WTC11 (cell line): ENCODE measurements around the gene FAM20C. TPM values are rescaled to one million over a fixed set of nuclear protein-coding genes. Genes with fewer than 3 reads are reported as not detected.

Experiments
- ATAC-seq: fragments of 200-7000 bp; cut with Tn5 transposase; 2 replicates; pipeline ENCODE4 v1.10.0; 2021; ENCODE audit warnings: mild to moderate bottlenecking, moderate library complexity
- CTCF ChIA-PET: fragments of 300-600 bp; sonication (Branson Sonifier 250); formaldehyde crosslinking; loops from one replicate; lab custom pipeline; 2021; ENCODE audit warnings: antibody characterized with exemption; lab: Charles Lee
- POLR2A ChIA-PET: fragments of 350-600 bp; sonication (Branson Sonifier 250); formaldehyde crosslinking; loops from one replicate; lab custom pipeline; 2021; ENCODE audit warnings: antibody characterized with exemption; lab: Charles Lee
- DNase-seq: peaks from one replicate; pipeline ENCODE4 v3.0.0; 2021; ENCODE audit warnings: low spot score
- H3K27ac Mint-ChIP-seq: 2 replicates; pipeline ENCODE4 v1.8.0; 2021; ENCODE audit warnings: mixed read lengths
- H3K27me3 Mint-ChIP-seq: 2 replicates; pipeline ENCODE4 v1.8.0; 2021; ENCODE audit warnings: low read depth, mild to moderate bottlenecking, moderate library complexity, mixed read lengths
- H3K36me3 Mint-ChIP-seq: 2 replicates; pipeline ENCODE4 v1.8.0; 2021; ENCODE audit warnings: mixed read lengths
- H3K4me1 Mint-ChIP-seq: 2 replicates; pipeline ENCODE4 v1.8.0; 2022; ENCODE audit warnings: mixed read lengths
- H3K4me3 Mint-ChIP-seq: 2 replicates; pipeline ENCODE4 v1.8.0; 2021; ENCODE audit warnings: mild to moderate bottlenecking, moderate library complexity, mixed read lengths
- H3K9me3 Mint-ChIP-seq: 2 replicates; pipeline ENCODE4 v1.8.0; 2021; ENCODE audit warnings: mixed read lengths
- CREB1 ChIP-seq: sonication (generic); formaldehyde crosslinking; IDR thresholded peaks from 2 replicates; pipeline ENCODE4 v1.8.0; 2023; ENCODE audit warnings: mild to moderate bottlenecking, missing genetic modification reagents
- ELF4 ChIP-seq: sonication (generic); formaldehyde crosslinking; IDR thresholded peaks from 2 replicates; pipeline ENCODE4 v1.8.1; 2022; ENCODE audit warnings: low read depth, mild to moderate bottlenecking, moderate library complexity, missing genetic modification reagents
- EMX1 ChIP-seq: fragments of 250-450 bp; sonication (Bioruptor Pico); IDR thresholded peaks from 2 replicates; pipeline ENCODE4 v1.8.0; 2021; ENCODE audit warnings: mild to moderate bottlenecking
- GRHL2 ChIP-seq: fragments of 250-450 bp; sonication (Bioruptor Pico); IDR thresholded peaks from 2 replicates; pipeline ENCODE4 v1.8.0; 2022; ENCODE audit warnings: mild to moderate bottlenecking, moderate library complexity; ENCODE audit not compliant: insufficient replicate concordance, severe bottlenecking
- JAZF1 ChIP-seq: fragments of 250-450 bp; sonication (Bioruptor Pico); IDR thresholded peaks from 2 replicates; pipeline ENCODE4 v1.9.0; 2021; ENCODE audit warnings: moderate library complexity, mild to moderate bottlenecking, inconsistent platforms
- MYBL2 ChIP-seq: sonication (generic); formaldehyde crosslinking; IDR thresholded peaks from 2 replicates; pipeline ENCODE4 v1.8.1; 2023; ENCODE audit warnings: mild to moderate bottlenecking, moderate library complexity, missing genetic modification reagents
- NR3C1 ChIP-seq: sonication (generic); formaldehyde crosslinking; conservative IDR thresholded peaks from 2 replicates; pipeline ENCODE4 v1.8.1; 2023; ENCODE audit warnings: low read depth, mild to moderate bottlenecking, missing genetic modification reagents
- ZNF219 ChIP-seq: sonication (generic); formaldehyde crosslinking; IDR thresholded peaks from 2 replicates; pipeline ENCODE4 v1.8.0; 2023; ENCODE audit warnings: missing genetic modification reagents, mild to moderate bottlenecking, borderline replicate concordance
- ZNF423 ChIP-seq: fragments of 250-450 bp; sonication (Bioruptor Pico); IDR thresholded peaks from 2 replicates; pipeline ENCODE4 v2.1.2; 2022; ENCODE audit warnings: mild to moderate bottlenecking, moderate library complexity
- total RNA-seq: library from RNA; stranded (reverse); gene quantifications from 3 replicates; pipeline ENCODE4 v1.2.3, GENCODE V29; 2021
- TF ChIP-seq, protein P1 (sequence below): sonication (generic); formaldehyde crosslinking; IDR thresholded peaks from 2 replicates; pipeline ENCODE4 v1.8.0; 2022; ENCODE audit warnings: mild to moderate bottlenecking, missing genetic modification reagents
- TF ChIP-seq, protein P2 (sequence below): sonication (generic); formaldehyde crosslinking; IDR thresholded peaks from 2 replicates; pipeline ENCODE4 v1.8.1; 2022; ENCODE audit warnings: low read depth, mild to moderate bottlenecking, moderate library complexity, missing genetic modification reagents, borderline replicate concordance
- TF ChIP-seq, protein P3 (sequence below): fragments of 250-450 bp; sonication (Bioruptor Pico); conservative IDR thresholded peaks from 2 replicates; pipeline ENCODE4 v1.9.0; 2021; ENCODE audit warnings: mild to moderate bottlenecking
- TF ChIP-seq, protein P4 (sequence below): sonication (generic); formaldehyde crosslinking; IDR thresholded peaks from 2 replicates; pipeline ENCODE4 v1.8.0; 2022; ENCODE audit warnings: missing genetic modification reagents
- TF ChIP-seq, protein P5 (sequence below): fragments of 250-450 bp; sonication (Bioruptor Pico); IDR thresholded peaks from 2 replicates; pipeline ENCODE4 v1.9.0; 2021; ENCODE audit warnings: mild to moderate bottlenecking

The FAM20C gene
- total RNA-seq, 1 experiment from 2014 or later, result 64.9 TPM

DNA sequence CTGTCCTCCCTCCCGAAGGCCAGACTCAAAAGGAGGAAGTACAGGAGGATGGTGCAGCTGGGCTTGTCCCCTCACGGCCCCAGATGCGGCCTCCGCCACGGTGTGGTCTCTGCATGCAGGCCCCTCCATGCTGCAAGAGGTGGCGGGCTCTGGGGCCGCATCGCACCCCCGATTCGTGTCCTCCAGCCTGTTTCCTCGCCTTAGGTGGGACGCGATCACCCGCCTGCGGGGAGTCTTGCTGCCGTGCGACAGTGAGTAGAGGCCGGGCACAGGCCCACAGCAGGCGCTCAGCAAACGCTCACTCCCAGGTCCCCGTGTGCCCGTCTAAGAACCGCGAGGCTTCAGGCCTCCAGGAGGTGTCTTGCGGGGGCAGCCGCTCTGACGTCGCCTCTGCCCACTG lies 13.9 kb upstream of the FAM20C start:
- DNase-seq (no peak), ATAC-seq (no peak)
- CTCF ChIA-PET, result no interaction called here
- Mint-ChIP-seq H3K4me3 (no peak overlapping the region), H3K36me3 (no peaks in the 10 kb centered on the region), H3K27ac (no peak overlapping the region), H3K27me3 (no peaks in the 10 kb centered on the region), H3K9me3 (no peaks in the 10 kb centered on the region), H3K4me1 (peaks cover 1% of the 10 kb centered on the region)
- POLR2A ChIA-PET, result no interaction called here
- TF ChIP-seq CREB1 (CRISPR knock-in tag), result no peak
- TF ChIP-seq ZNF219 (CRISPR knock-in tag), result no peak

DNA sequence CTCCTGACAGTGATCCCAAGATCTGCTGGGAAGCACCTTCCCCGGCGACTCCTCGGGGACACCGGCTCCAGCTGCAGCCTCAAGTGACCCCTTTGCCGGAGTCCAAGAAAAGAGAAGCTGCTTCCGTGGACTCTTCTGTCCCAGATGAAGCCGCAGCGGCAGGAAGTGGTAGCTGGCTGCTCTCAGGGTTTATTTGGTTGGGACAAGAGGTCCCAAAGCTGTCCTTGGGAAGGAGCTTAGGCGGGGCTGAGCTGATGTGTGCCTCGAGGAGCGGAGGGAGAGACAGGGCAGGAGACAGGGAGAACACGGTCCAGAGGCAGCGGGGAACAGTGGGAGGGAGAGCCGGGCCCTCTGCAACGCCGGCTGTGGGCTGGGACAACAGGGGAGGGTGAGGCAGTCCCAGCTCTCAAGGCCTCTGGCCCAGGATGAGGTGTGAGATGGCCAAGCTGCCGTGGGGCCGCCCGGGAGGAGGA lies 13.1 kb upstream of the FAM20C start:
- H3K27ac Mint-ChIP-seq, result peak overlapping the region; percentile 49; the same call in 1 of the 2 replicates
- ChIA-PET CTCF (interaction anchor here (1.5 to 1.7 kb wide), 2 partner anchors 9 to 20 kb away, joined by 4 to 5 read pairs; no protein-coding TSS in a partner anchor), POLR2A (no interaction called here)
- H3K36me3 Mint-ChIP-seq, result no peaks in the 10 kb centered on the region
- no peak overlapping the region for H3K4me3 Mint-ChIP-seq
- no peaks in the 10 kb centered on the region for H3K27me3 Mint-ChIP-seq
- TF ChIP-seq MYBL2 (no peak), ZNF423 (CRISPR knock-in tag) (no peak)
- TF ChIP-seq, protein P1, sequence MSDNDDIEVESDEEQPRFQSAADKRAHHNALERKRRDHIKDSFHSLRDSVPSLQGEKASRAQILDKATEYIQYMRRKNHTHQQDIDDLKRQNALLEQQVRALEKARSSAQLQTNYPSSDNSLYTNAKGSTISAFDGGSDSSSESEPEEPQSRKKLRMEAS (CRISPR knock-in tag), result no peak
- ATAC-seq (no peak), DNase-seq (no peak)
- H3K9me3 Mint-ChIP-seq, result no peaks in the 10 kb centered on the region
- peaks cover 9% of the 10 kb centered on the region for H3K4me1 Mint-ChIP-seq

DNA sequence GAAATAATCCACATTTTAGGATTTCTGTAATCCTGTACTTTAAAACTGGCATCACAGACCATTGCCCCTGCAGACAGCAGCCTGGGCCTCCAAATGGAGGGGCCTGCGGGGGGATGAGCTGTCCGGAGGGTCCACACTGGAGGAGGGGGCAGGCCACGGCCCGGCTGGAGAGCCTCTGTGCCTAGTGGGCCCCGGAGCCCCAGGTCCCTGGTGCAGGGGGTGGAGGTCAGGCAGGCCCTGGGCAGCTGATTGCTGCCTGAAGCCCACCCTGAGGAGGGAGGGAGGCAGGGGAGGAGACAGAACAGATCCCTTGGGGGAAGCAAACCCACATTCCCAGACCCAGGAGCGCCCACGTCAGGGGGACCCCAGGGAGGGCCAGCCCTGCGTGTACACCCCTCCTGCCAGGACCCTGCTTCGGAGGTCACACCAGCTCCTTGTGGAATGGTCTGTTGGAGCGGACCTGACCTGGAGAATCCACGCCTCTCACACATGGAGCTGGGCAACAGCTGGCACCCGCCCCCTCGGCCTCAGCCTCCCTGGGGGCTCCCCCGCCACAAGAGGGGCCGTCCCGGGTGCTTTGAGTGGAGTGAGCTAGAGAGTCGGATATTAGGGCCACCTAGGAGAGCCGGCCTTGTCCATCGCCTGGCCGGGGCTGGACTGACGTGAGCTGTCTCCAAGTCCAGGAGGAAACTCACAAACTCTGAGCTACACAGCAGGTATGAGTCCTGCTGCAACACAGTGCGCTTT lies 12.2 kb upstream of the FAM20C start:
- CTCF ChIA-PET, result interaction anchor here (1.5 to 1.7 kb wide), 2 partner anchors 9 to 19 kb away, joined by 4 to 5 read pairs; no protein-coding TSS in a partner anchor
- ATAC-seq, result no peak
- TF ChIP-seq, protein P1 (CRISPR knock-in tag), result no peak
- no peak for TF ChIP-seq ELF4 (CRISPR knock-in tag)
- TF ChIP-seq, protein P2, sequence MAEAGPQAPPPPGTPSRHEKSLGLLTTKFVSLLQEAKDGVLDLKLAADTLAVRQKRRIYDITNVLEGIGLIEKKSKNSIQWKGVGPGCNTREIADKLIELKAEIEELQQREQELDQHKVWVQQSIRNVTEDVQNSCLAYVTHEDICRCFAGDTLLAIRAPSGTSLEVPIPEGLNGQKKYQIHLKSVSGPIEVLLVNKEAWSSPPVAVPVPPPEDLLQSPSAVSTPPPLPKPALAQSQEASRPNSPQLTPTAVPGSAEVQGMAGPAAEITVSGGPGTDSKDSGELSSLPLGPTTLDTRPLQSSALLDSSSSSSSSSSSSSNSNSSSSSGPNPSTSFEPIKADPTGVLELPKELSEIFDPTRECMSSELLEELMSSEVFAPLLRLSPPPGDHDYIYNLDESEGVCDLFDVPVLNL, result no peak
- TF ChIP-seq MYBL2, result no peak
- no peak for TF ChIP-seq NR3C1 (CRISPR knock-in tag)
- TF ChIP-seq, protein P3, sequence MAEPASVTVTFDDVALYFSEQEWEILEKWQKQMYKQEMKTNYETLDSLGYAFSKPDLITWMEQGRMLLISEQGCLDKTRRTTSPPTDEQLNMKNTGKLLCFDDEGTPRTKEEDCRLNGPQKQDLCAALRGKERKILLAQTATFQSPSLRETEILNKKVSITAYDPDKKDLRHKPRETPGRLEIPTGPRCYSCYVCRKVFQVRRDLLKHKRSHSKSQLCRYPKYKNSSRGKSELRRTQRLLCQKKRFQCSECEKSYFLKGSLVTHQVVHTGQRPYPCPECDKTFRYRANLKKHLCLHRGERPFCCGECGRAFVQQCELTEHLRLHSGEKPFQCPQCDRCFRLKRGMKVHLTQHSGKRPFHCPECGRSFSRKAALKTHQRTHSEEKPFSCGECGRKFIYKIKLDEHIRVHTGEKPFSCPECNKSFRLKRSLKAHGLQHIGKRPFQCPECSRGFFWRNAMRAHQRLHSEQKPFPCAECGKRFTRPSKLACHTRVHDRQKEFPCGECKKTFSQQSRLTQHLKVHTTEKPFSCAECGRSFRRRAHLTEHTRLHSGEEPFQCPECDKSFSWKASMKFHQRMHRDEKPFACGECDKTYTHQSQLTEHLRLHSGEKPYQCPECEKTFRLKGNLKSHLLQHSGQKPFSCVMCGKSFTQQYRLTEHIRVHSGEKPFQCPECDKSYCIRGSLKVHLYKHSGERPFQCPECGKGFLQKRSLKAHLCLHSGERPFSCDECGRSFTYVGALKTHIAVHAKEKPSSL (CRISPR knock-in tag), result no peak
- no peak for TF ChIP-seq EMX1 (CRISPR knock-in tag)
- TF ChIP-seq, protein P4, sequence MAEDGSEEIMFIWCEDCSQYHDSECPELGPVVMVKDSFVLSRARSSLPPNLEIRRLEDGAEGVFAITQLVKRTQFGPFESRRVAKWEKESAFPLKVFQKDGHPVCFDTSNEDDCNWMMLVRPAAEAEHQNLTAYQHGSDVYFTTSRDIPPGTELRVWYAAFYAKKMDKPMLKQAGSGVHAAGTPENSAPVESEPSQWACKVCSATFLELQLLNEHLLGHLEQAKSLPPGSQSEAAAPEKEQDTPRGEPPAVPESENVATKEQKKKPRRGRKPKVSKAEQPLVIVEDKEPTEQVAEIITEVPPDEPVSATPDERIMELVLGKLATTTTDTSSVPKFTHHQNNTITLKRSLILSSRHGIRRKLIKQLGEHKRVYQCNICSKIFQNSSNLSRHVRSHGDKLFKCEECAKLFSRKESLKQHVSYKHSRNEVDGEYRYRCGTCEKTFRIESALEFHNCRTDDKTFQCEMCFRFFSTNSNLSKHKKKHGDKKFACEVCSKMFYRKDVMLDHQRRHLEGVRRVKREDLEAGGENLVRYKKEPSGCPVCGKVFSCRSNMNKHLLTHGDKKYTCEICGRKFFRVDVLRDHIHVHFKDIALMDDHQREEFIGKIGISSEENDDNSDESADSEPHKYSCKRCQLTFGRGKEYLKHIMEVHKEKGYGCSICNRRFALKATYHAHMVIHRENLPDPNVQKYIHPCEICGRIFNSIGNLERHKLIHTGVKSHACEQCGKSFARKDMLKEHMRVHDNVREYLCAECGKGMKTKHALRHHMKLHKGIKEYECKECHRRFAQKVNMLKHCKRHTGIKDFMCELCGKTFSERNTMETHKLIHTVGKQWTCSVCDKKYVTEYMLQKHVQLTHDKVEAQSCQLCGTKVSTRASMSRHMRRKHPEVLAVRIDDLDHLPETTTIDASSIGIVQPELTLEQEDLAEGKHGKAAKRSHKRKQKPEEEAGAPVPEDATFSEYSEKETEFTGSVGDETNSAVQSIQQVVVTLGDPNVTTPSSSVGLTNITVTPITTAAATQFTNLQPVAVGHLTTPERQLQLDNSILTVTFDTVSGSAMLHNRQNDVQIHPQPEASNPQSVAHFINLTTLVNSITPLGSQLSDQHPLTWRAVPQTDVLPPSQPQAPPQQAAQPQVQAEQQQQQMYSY (CRISPR knock-in tag), result no peak
- no peak for TF ChIP-seq GRHL2
- TF ChIP-seq JAZF1, result no peak
- TF ChIP-seq, protein P5, sequence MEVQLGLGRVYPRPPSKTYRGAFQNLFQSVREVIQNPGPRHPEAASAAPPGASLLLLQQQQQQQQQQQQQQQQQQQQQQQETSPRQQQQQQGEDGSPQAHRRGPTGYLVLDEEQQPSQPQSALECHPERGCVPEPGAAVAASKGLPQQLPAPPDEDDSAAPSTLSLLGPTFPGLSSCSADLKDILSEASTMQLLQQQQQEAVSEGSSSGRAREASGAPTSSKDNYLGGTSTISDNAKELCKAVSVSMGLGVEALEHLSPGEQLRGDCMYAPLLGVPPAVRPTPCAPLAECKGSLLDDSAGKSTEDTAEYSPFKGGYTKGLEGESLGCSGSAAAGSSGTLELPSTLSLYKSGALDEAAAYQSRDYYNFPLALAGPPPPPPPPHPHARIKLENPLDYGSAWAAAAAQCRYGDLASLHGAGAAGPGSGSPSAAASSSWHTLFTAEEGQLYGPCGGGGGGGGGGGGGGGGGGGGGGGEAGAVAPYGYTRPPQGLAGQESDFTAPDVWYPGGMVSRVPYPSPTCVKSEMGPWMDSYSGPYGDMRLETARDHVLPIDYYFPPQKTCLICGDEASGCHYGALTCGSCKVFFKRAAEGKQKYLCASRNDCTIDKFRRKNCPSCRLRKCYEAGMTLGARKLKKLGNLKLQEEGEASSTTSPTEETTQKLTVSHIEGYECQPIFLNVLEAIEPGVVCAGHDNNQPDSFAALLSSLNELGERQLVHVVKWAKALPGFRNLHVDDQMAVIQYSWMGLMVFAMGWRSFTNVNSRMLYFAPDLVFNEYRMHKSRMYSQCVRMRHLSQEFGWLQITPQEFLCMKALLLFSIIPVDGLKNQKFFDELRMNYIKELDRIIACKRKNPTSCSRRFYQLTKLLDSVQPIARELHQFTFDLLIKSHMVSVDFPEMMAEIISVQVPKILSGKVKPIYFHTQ, result no peak

More for the DNA sequence above, 12.2 kb upstream of the FAM20C start:
- Mint-ChIP-seq H3K9me3 (no peaks in the 10 kb centered on the region), H3K36me3 (no peaks in the 10 kb centered on the region), H3K4me3 (no peak overlapping the region), H3K27ac (no peak overlapping the region), H3K27me3 (no peaks in the 10 kb centered on the region), H3K4me1 (peaks cover 9% of the 10 kb centered on the region)
- POLR2A ChIA-PET, result no interaction called here
- DNase-seq, result no peak
